PFSK-1 (cell line): ENCODE measurements around the gene XRCC1.

ENCODE experiments used
- FOXP2 ChIP-seq: optimal IDR thresholded peaks from 2 replicates; pipeline ENCODE3; 2011; ENCODE audit warnings: borderline replicate concordance, control low read depth, inconsistent platforms; ENCODE audit not compliant: insufficient read depth; ENCODE audit errors: extremely low read length, extremely low read depth
- POLR2AphosphoS5 ChIP-seq: IDR thresholded peaks from 2 replicates; pipeline ENCODE4 v1.6.1; 2012; ENCODE audit warnings: low read depth, mild to moderate bottlenecking, control low read depth, low read length, moderate library complexity
- SIN3A ChIP-seq: IDR thresholded peaks from 2 replicates; pipeline ENCODE4 v1.6.1; 2012; ENCODE audit warnings: mild to moderate bottlenecking, low read length, moderate library complexity, borderline replicate concordance; ENCODE audit not compliant: insufficient read depth
- TAF1 ChIP-seq: IDR thresholded peaks from 2 replicates; pipeline ENCODE4 v1.6.1; 2012; ENCODE audit warnings: low read length, control low read depth, borderline replicate concordance; ENCODE audit not compliant: insufficient read depth
- TF ChIP-seq, protein P1 (sequence below), 2 experiments: IDR thresholded peaks; 2 replicates each; pipeline versions ENCODE4 v1.6.1 to v1.8.0; 2011 to 2012; ENCODE audit warnings: low read depth in 2 of 2, low read length in 2 of 2, control low read depth in 1 of 2, inconsistent platforms in 1 of 2, mild to moderate bottlenecking in 1 of 2, moderate library complexity in 1 of 2; ENCODE audit not compliant: insufficient read depth in 1 of 2

The XRCC1 gene

DNA sequence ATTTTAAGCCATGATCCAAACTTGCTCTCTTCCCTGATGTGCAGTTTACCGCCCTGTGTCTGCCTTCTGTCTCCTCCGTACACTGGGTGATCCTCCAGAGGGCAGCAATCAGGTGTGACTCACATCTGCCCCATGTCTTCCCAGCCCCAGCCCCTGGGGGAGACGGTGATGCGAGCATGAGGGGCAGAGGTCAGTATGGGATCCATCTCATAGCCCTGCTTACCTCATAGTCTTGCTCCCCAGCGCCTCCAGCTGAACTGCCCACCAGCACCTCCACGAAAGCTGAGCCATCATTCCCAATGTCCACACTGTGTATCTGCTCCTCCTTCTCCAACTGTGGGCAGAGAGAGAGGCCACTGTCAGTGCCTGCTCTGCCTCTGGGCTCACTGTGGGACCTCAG is 14.6 kb downstream of the XRCC1 start:
- TF ChIP-seq TAF1 (no peak), SIN3A (no peak), FOXP2 (no peak), POLR2AphosphoS5 (no peak)
- TF ChIP-seq, protein P1, sequence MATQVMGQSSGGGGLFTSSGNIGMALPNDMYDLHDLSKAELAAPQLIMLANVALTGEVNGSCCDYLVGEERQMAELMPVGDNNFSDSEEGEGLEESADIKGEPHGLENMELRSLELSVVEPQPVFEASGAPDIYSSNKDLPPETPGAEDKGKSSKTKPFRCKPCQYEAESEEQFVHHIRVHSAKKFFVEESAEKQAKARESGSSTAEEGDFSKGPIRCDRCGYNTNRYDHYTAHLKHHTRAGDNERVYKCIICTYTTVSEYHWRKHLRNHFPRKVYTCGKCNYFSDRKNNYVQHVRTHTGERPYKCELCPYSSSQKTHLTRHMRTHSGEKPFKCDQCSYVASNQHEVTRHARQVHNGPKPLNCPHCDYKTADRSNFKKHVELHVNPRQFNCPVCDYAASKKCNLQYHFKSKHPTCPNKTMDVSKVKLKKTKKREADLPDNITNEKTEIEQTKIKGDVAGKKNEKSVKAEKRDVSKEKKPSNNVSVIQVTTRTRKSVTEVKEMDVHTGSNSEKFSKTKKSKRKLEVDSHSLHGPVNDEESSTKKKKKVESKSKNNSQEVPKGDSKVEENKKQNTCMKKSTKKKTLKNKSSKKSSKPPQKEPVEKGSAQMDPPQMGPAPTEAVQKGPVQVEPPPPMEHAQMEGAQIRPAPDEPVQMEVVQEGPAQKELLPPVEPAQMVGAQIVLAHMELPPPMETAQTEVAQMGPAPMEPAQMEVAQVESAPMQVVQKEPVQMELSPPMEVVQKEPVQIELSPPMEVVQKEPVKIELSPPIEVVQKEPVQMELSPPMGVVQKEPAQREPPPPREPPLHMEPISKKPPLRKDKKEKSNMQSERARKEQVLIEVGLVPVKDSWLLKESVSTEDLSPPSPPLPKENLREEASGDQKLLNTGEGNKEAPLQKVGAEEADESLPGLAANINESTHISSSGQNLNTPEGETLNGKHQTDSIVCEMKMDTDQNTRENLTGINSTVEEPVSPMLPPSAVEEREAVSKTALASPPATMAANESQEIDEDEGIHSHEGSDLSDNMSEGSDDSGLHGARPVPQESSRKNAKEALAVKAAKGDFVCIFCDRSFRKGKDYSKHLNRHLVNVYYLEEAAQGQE (IDR thresholded peaks at IDR 0.05; ENCODE audit: insufficient read depth in 1 of 2, low read depth in 2 of 2, low read length in 2 of 2): no peak

DNA sequence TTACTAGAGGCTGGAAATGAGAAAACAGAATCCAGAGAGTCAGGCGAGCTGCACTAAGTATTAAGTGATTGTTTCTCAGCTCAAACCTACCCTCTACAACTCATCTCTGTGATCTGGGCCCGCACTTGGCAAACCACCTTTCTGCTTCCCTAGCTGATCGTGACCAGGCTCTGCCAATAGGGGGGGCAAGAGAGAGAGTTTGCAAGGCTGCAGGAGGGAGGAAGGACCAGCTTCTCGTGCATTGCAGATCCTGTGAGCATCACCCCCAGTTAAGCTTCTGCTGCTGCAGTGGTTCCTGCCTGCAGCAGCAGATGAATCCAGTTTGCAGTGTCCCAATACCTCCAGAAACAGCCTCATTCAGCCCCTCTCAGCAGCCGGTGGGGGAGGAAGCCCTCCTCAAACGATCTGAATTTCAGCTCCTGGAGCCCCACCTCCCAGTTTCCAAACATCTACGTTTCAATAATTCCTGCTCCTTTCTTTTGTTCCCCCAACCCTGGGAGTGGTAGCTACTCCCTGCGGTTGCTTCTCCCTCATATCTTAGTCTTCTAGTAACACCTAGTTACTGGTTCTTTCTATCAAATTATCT is 20.0 kb downstream of the XRCC1 start:
- TF ChIP-seq SIN3A: no peak
- TF ChIP-seq FOXP2: no peak
- TF ChIP-seq, protein P1 (IDR thresholded peaks at IDR 0.05; ENCODE audit: insufficient read depth in 1 of 2, low read depth in 2 of 2, low read length in 2 of 2): no peak
- TF ChIP-seq TAF1: no peak
- TF ChIP-seq POLR2AphosphoS5: no peak

DNA sequence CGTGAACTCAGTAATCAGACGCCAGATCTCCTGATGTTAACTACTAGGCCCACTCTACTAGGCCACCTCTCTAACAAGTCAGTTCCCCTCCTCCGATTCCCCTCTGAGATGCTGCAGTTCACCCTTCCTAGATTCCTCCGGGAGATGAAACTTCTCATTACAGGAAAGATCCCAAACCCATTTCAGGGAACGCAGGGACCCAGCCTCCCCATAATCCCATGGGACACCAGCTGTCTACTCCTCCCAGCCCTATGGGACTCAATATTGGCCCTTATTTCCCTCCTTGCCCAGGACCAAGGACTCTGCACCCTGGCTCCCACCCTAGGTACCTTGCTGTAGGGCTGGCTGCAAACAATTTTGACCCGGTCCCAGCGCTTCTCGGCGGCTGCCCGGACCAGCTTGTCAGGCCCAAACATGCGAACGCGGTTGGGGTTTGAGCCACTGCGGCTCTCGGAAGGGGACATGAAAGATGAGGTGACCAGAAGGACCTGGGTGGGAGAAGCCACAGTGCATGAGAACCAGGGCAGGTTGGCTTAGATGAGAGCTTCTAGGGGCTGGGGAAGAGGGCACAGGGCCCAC is 20.9 kb downstream of the XRCC1 start:
- TF ChIP-seq POLR2AphosphoS5 (no peak), TAF1 (no peak), SIN3A (no peak), FOXP2 (no peak)
- TF ChIP-seq, protein P1 (IDR thresholded peaks at IDR 0.05; ENCODE audit: insufficient read depth in 1 of 2, low read depth in 2 of 2, low read length in 2 of 2): no peak

DNA sequence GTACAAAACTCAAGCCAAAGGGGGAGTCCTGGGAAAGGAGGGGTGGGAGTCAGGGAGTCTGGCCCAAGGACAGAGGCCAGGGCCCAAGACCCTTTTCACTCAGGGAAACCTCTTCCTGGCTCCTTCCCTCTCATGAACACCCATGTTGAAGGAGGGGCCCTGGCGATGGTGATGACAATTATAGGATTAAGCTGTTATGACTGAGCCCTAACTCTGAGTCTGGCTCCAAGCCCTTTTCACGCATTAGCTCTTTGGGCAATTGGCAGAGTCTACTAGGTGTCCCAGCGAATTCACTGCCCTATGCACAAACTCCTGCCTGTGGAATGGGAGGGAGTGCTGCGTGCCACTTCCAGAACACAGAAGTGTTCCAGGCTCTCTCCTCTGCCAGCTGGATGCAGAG is 21.7 kb downstream of the XRCC1 start:
- TF ChIP-seq TAF1: no peak
- TF ChIP-seq, protein P1 (IDR thresholded peaks at IDR 0.05; ENCODE audit: insufficient read depth in 1 of 2, low read depth in 2 of 2, low read length in 2 of 2): no peak
- TF ChIP-seq FOXP2: no peak
- TF ChIP-seq POLR2AphosphoS5: no peak
- no peak for TF ChIP-seq SIN3A

DNA sequence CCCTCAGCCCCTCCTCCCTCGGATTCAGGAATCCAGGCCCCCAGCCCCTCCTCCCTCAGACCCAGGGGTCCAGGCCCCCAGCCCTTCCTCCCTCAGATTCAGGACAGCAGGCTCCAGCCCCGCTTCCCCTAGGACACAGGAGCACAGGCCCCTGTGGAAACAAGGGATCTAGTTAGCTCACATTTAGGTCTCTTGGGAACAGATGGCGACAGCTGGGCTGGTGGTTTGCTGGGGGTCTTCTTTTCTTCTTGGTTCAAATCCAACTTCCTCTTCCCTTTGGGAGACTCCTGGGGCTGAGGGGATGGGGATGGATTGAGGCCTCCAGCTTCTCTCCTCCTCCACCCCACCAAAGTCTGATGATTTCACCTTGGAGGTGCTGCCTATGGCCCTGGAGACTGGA is 22.7 kb downstream of the XRCC1 start:
- TF ChIP-seq, protein P1 (IDR thresholded peaks at IDR 0.05; ENCODE audit: insufficient read depth in 1 of 2, low read depth in 2 of 2, low read length in 2 of 2): no peak
- TF ChIP-seq SIN3A (no peak), TAF1 (no peak), POLR2AphosphoS5 (no peak), FOXP2 (no peak)
